Stomach (tissue), 4 donors: ENCODE data around the gene MESP2.

Experiments used
- CTCF ChIP-seq, 7 experiments: fragments of 450-650 bp in 4 of 7; fragments of 200-600 bp in 3 of 7; sonication (generic) in 3 of 7; IDR thresholded peaks; one replicate each; pipeline ENCODE4 v1.5.1; 2016 to 2019; ENCODE audit warnings: antibody characterized with exemption in 7 of 7, control low read depth in 2 of 7, mild to moderate bottlenecking in 1 of 7
- EP300 ChIP-seq: sonication (generic); formaldehyde crosslinking; IDR thresholded peaks from one replicate; pipeline ENCODE4 v1.6.1; 2017; ENCODE audit warnings: antibody characterized with exemption
- POLR2A ChIP-seq, 4 donors: fragments of 450-650 bp; IDR thresholded peaks; one replicate each; pipeline ENCODE4 v1.6.1; 2016; ENCODE audit warnings: antibody characterized with exemption in 4 of 4, control low read depth in 2 of 4, mild to moderate bottlenecking in 1 of 4, moderate library complexity in 1 of 4
- POLR2AphosphoS5 ChIP-seq, 3 donors: sonication (generic); formaldehyde crosslinking; IDR thresholded peaks; one replicate each; pipeline ENCODE4 v1.6.1; 2016; ENCODE audit warnings: antibody characterized with exemption in 3 of 3

- TF ChIP-seq CTCF (IDR thresholded peaks at IDR 0.05) = no peak
- TF ChIP-seq POLR2A (IDR thresholded peaks at IDR 0.05) = no peak
- no peak for TF ChIP-seq POLR2AphosphoS5 (IDR thresholded peaks at IDR 0.05)
- TF ChIP-seq EP300 = no peak
Measured at GRCh38 chr15:89784686-89784960, 8.5 kb downstream of the MESP2 start.
